Measurements from ENCODE around the gene AVEN. TPM values are rescaled to one million over a fixed set of nuclear protein-coding genes. Genes with fewer than 3 reads are reported as not detected.
A peak's percentile ranks its signal among the peaks of the same experiment; 100 is the strongest.

AVEN gene
- total and polyA plus RNA-seq, 2 of the 8 experiments (the other 6 are each of a cell fraction or from before 2014, with no cell fraction given) = 5.5 to 17.0 TPM

- DNase-seq (ENCODE audit: low read depth in 1 of 2, low spot score in 2 of 2) (peak in 1 of 2 experiments; percentile 13), FAIRE-seq (no peak)
- H3K79me1 ChIP-seq (ENCODE audit: low read depth, low read length) = no peaks in the 10 kb centered on the region
- H4K91ac ChIP-seq (replicated peaks; ENCODE audit: insufficient read length, low read length) = no peak overlapping the region
- no peak overlapping the region for H2BK5ac ChIP-seq (ENCODE audit: low read depth, low read length)
- H3K36me3 ChIP-seq (ENCODE audit: control insufficient read depth in 2 of 4, insufficient read depth in 4 of 4, low read length in 3 of 4) = no peaks in the 10 kb centered on the region
- no peaks in the 10 kb centered on the region for H3K79me2 ChIP-seq (ENCODE audit: control insufficient read depth in 1 of 2, insufficient read depth in 2 of 2, low read length in 2 of 2)
- H3K4me2 ChIP-seq (ENCODE audit: insufficient read depth in 1 of 2, low read depth in 2 of 2, low read length in 2 of 2) = no peak overlapping the region; a peak in 1 of 4 replicates
- peaks cover 0 to 5% (median 0%) of the 10 kb centered on the region in 4 experiments; a peak in 1 of 7 replicates for H3K4me1 ChIP-seq (replicated peaks in 1 of 4; ENCODE audit: control insufficient read depth in 3 of 4, insufficient read depth in 4 of 4, low read length in 3 of 4)
- H3K4ac ChIP-seq (replicated peaks; ENCODE audit: insufficient read length, low read depth, low read length) = no peak overlapping the region
- H3K56ac ChIP-seq (replicated peaks; ENCODE audit: insufficient read length, low read depth, low read length) = no peak overlapping the region
- ChIA-PET POLR2A (ENCODE audit: partially characterized antibody) (interaction anchor here (0.8 kb wide), 1 partner anchor 87 kb away, joined by 3 read pairs; no protein-coding TSS in a partner anchor), CTCF (ENCODE audit: partially characterized antibody) (interaction anchor here (0.6 to 2.5 kb wide), 6 partner anchors 9 to 251 kb away, joined by 3 to 13 read pairs (median 4); partner anchors contain the start of gene CHRM5)
- H2BK15ac ChIP-seq (ENCODE audit: low read length) = no peak overlapping the region
- H3K4me3 ChIP-seq (ENCODE audit: extremely low read depth in 1 of 4, insufficient read depth in 2 of 4, low read depth in 3 of 4, low read length in 4 of 4) = no peak overlapping the region
- H3K18ac ChIP-seq (ENCODE audit: extremely low read depth, low read length) = no peak overlapping the region
- TF ChIP-seq ASH2L (IDR thresholded peaks at IDR 0.05; ENCODE audit: low read length) (no peak), CHD1 (IDR thresholded peaks at IDR 0.05; ENCODE audit: low read depth, low read length) (no peak), SP1 (IDR thresholded peaks at IDR 0.05; ENCODE audit: low read depth, low read length) (no peak), TEAD4 (IDR thresholded peaks at IDR 0.05; ENCODE audit: low read depth, low read length) (0 out of 2 replicates have a peak, but pooled peaks have one; percentile 30), PHF8 (conservative IDR thresholded peaks at IDR 0.05; ENCODE audit: low read depth, low read length) (no peak), CBX5 (IDR thresholded peaks at IDR 0.05; ENCODE audit: low read depth, low read length) (no peak), CBX8 (IDR thresholded peaks at IDR 0.05; ENCODE audit: borderline replicate concordance, low read depth, low read length) (no peak)
- no peak overlapping the region for H2BK120ac ChIP-seq (replicated peaks; ENCODE audit: low read depth, low read length)
- H3K14ac ChIP-seq (ENCODE audit: insufficient read length) = no peak overlapping the region
- H3K23ac ChIP-seq (ENCODE audit: insufficient read length) = no peak overlapping the region
- H2BK20ac ChIP-seq (ENCODE audit: low read length) = no peak overlapping the region
- no peak overlapping the region for H4K8ac ChIP-seq (ENCODE audit: extremely low read depth, insufficient read depth, low read length)
- H4K5ac ChIP-seq (ENCODE audit: insufficient read length, low read depth, low read length) = no peak overlapping the region
- 69% methylated on average over 1 of the region's 1 CpG; no CpG with 5 or more reads in 1 of the 2 experiments for WGBS, 2 experiments (ENCODE audit: extremely low coverage in 1 of 2, insufficient coverage in 1 of 2, insufficient read length in 1 of 2, insufficient replicate concordance in 2 of 2, low coverage in 1 of 2, low lambda C conversion rate in 2 of 2, missing lambda C conversion rate in 1 of 2)
- no peak overlapping the region for H3K27ac ChIP-seq (ENCODE audit: low read depth, low read length)
- H3K27me3 ChIP-seq (replicated peaks in 1 of 4; ENCODE audit: control insufficient read depth in 3 of 4, extremely low read depth in 1 of 4, insufficient read depth in 3 of 4, low read length in 3 of 4) = no peaks in the 10 kb centered on the region
- H2AK5ac ChIP-seq (ENCODE audit: low read depth, low read length) = no peak overlapping the region
- no peaks in the 10 kb centered on the region for H3K9me3 ChIP-seq (ENCODE audit: insufficient read depth in 2 of 2, low read depth in 1 of 2, low read length in 1 of 2)
- no peak overlapping the region; the same call in 1 of the 2 replicates for H2BK12ac ChIP-seq (ENCODE audit: low read depth, low read length)
- no peaks in the 10 kb centered on the region for H4K20me1 ChIP-seq (replicated peaks in 1 of 2; ENCODE audit: control insufficient read depth in 1 of 2, insufficient read depth in 2 of 2, low read length in 2 of 2)
- no peaks in the 10 kb centered on the region for H3K23me2 ChIP-seq (ENCODE audit: low read depth, low read length)
- no peak overlapping the region for H2AFZ ChIP-seq (ENCODE audit: low read length)
- no peak overlapping the region for H3K9ac ChIP-seq (replicated peaks in 1 of 4; ENCODE audit: extremely low read depth in 1 of 4, low read depth in 3 of 4, low read length in 3 of 4)
These were observed 53.7 kb downstream of the AVEN start for GRCh38 chr15:33985287-33985686.

All from H1 (cell line).